ENCODE data around the gene YES1.

DNA sequence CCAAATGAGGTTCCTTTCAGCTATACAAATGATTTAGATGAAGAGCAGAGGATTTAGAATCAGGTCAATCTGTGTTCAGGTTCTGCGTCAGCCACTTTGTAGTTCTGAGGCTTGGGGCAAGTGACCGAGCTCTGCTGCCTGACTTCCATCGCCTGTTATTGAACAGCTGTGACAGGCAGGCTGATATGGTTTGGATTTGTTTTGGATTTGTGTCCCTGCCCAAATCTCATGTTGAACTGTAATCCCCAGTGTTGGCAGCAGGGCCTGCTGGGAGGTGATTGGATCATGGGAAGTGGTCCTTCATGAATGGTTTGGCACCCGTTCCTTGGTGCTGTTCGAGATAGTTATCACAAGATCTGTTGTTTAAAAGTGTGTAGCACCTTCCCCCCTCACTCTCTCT is 136.0 kb downstream of the YES1 start:
- TF ChIP-seq, protein P1, sequence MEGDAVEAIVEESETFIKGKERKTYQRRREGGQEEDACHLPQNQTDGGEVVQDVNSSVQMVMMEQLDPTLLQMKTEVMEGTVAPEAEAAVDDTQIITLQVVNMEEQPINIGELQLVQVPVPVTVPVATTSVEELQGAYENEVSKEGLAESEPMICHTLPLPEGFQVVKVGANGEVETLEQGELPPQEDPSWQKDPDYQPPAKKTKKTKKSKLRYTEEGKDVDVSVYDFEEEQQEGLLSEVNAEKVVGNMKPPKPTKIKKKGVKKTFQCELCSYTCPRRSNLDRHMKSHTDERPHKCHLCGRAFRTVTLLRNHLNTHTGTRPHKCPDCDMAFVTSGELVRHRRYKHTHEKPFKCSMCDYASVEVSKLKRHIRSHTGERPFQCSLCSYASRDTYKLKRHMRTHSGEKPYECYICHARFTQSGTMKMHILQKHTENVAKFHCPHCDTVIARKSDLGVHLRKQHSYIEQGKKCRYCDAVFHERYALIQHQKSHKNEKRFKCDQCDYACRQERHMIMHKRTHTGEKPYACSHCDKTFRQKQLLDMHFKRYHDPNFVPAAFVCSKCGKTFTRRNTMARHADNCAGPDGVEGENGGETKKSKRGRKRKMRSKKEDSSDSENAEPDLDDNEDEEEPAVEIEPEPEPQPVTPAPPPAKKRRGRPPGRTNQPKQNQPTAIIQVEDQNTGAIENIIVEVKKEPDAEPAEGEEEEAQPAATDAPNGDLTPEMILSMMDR (IDR thresholded peaks at IDR 0.05; ENCODE audit: low read length), result no peak
- TF ChIP-seq EZH2 (IDR thresholded peaks at IDR 0.05; ENCODE audit: borderline replicate concordance, low read length), result no peak
